ENCODE results near the gene NOC4L.
"Not testable (repeated sequence)": the region's sequence is repeated elsewhere in the genome, so short reads cannot be mapped to it uniquely, and the experiment has no call there.

The NOC4L gene

GRCh38 chr12:132142679-132143335 is 1.4 kb upstream of the NOC4L start:
- no peak for DNase-seq (ENCODE audit: low read depth)

GRCh38 chr12:132143336-132144071 is 753 bp upstream of the NOC4L start:
- no peak for DNase-seq (ENCODE audit: low read depth)

- DNase-seq (ENCODE audit: low read depth), result no peak
These were observed 532 bp downstream of the NOC4L start for GRCh38 chr12:132144810-132145168.

DNA sequence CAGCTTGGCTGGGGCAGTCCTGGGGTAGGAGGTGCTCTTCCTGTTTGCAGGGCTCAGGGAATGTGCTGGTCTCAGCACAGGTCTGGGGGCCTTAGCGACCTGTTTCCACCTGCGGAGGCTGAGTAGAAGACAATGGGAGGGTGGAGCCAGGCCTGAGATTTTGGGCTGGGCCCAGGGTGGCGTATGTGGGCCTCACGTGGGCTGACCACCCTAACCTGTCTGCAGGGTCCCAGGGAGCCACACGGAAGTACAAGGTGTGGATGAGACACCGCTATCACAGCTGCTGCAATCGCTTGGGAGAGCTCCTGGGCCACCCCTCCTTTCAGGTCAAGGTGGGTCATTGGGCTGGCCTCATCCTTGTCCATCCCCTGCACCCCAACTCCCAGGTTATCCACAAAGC is 1.1 kb downstream of the NOC4L start:
- no peak for DNase-seq (ENCODE audit: low read depth)

- no peak for DNase-seq (ENCODE audit: low read depth)
These were observed 1.8 kb downstream of the NOC4L start for GRCh38 chr12:132146098-132146497.

GRCh38 chr12:132146772-132147422 is 2.6 kb downstream of the NOC4L start:
- DNase-seq (ENCODE audit: low read depth), result no peak

DNA sequence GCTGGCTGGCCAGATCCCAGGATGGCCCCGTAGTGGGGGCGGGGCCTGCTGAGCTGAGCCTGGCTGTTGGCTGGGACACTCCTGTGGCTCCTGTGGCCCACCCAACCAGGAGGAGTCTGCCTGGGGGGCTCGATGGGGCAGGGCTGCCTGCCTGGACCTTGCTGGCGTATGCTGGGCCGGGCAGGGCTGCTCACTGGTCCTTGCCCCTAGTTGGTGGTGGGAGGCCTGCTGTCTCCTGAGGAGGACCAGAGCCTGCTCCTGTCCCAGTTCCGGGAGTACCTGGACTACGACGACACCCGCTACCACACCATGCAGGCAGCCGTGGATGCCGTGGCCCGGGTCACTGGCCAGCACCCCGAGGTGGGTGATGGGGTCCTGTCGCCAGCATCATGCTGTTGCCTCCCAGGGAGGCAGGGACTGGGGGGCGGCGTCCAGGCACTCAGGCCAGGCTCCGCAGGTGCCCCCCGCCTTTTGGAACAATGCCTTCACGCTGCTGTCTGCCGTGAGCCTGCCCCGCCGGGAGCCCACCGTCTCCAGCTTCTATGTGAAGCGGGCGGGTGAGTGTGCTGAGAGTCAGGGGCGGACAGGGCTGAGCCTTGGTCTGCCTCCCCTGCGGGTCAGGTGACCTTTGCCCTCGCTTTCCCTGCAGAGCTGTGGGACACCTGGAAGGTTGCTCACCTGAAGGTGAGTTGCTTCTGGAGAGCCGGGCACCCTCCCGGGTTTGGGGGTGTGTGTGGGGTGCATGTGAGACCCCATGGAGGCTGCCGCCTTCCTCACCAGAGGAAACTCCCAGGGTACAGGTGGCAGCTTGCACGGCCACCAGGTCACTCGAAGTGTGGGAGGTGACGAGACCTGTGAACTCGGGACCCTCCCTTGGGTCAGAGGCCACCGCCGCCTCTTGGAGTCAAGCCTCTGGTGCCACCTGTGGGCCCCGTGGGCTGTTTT is 3.4 kb downstream of the NOC4L start:
- DNase-seq (ENCODE audit: low read depth), result no peak

DNA sequence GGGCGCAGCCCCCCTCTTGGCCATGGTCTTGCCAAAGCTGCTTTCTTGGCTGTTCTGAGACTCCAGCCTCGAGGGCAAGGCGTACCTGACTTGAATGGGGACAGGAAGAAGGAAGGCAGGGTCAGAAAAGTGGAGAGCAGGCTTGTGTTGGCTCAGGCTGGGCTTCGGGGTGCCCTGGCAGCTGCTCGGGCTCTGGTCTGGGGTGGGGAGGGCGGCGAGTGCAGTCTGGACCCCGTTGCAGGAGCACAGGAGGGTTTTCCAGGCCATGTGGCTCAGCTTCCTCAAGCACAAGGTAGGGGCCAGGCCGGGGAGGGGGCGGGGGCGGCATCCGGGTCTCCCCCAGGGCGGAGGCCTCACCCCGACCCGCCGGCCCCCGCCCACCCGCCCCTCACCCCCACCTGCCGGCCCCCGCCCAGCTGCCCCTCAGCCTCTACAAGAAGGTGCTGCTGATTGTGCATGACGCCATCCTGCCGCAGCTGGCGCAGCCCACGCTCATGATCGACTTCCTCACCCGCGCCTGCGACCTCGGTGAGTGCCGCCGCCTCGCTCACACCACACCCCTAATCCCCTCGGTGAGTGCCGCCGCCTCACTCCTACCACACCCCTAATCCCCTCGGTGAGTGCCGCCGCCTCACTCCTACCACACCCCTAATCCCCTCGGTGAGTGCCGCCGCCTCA is 4.2 kb downstream of the NOC4L start:
- no peak for DNase-seq (ENCODE audit: low read depth)

DNA sequence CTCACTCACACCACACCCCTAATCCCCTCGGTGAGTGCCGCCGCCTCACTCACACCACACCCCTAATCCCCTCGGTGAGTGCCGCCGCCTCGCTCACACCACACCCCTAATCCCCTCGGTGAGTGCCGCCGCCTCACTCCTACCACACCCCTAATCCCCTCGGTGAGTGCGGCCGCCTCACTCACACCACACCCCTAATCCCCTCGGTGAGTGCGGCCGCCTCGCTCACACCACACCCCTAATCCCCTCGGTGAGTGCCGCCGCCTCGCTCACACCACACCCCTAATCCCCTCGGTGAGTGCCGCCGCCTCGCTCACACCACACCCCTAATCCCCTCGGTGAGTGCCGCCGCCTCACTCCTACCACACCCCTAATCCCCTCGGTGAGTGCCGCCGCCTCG is 5.3 kb downstream of the NOC4L start:
- not testable (repeated sequence) for DNase-seq (ENCODE audit: low read depth)

- DNase-seq (ENCODE audit: low read depth), result no peak
These were observed 6.5 kb downstream of the NOC4L start for GRCh38 chr12:132150780-132151144.

GRCh38 chr12:132151145-132151765 is 7.0 kb downstream of the NOC4L start:
- DNase-seq (ENCODE audit: low read depth), result no peak

- no peak for DNase-seq (ENCODE audit: low read depth)
These were observed 7.6 kb downstream of the NOC4L start for GRCh38 chr12:132151766-132152410.

DNA sequence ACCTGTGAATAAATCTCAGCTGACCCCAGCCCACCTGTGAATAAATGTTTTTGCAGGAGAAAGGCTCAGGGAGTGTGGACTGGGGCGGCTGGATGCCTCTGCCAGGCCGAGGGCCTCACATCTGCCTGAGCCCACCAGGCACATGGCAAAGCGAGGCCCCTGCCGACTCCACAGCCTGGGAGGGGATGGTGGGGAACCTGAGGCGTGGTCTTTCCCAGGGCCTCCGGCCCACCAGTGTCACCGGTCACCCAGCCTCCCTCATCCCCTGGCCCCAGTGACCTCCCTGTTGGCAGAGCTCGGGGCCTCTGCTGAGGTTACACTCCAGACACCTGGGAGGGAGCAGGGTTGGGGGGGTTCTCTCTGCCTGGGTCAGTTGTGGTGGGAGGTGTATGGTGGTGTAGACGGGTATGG is 8.2 kb downstream of the NOC4L start:
- DNase-seq (ENCODE audit: low read depth), result no peak

DNA sequence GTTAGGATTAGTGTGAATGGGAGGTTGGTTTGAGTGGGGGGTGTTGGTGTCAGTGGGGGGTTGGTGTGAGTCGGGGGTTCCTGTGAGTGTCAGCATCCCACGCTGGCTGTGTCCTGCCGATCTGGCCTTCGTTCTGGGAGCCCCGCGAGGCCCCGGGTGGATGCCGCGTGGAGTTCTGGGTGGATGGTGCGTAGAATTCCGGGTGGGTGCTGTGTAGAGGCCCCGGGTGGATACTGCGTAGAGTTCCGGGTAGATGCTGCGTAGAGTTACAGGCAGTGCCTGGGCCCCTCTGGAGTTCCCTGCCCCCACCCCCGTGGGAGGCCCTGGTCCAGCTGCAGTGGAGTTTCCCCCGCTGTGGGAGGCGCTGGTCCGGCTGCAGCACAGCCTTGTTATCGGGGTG is 8.7 kb downstream of the NOC4L start:
- no peak for DNase-seq (ENCODE audit: low read depth)

DNA sequence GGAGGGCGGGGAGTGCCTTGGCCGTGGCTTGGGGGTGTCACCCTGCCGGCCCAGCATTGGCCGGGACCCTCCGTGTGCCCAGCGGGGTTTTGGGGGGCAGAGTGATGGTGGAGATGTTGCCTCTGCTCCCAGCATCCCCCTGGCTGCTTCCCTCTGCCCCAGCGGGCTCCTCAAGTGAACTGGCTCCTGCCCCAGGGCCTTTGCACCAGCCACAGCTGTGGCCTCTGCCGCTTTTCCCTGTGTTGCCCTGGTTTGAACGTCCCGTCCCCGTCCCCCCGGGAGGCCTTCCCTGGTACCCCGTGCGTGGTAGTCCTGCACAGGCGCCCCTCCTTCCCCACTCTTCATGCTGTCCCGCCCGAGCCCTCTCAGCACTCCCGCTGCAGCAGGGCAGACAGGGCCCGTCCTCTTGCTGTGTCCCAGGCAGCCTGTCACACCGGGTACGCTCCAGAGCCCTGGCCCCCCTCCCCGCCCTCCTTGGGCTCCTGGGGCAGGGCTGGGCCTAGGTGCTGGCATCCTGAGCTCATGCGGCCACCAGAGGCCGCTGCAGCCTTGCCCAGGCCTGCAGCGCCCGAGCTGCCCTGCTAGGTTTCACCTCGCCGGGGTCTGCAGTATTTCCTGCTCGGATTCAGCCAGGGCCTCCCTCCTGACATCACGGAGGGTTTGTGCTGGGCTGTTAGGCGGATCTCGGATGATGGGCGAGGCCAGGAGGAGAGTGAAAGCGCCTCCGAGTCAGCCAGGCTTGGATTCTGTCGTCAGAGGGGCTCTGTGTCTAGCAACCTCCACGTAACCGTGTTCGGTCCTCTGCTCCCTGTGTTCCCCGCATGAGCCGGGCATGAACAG is 9.5 kb downstream of the NOC4L start:
- DNase-seq (ENCODE audit: low read depth), result no peak

DNA sequence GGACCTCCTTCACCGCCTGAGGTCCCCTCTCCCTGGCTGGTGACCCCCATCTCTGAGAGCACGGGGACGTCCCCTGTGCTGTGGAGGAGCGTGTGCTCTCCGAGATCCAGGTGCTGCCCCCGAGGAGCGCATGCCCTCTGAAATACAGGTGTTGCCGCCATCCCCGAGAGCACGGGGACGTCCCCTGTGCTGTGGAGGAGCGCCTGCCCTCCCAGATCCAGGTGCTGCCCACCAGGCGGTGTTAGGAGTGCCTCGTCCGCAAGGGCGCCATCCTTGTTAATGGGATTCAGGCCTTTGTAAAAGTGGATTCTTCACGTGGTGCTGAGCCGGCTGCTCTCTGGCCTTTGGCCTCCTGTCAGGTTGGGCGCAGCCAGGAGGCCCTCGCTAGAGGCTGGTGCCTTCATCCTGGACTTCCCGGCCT is 10.1 kb downstream of the NOC4L start:
- DNase-seq (ENCODE audit: low read depth), result no peak

DNA sequence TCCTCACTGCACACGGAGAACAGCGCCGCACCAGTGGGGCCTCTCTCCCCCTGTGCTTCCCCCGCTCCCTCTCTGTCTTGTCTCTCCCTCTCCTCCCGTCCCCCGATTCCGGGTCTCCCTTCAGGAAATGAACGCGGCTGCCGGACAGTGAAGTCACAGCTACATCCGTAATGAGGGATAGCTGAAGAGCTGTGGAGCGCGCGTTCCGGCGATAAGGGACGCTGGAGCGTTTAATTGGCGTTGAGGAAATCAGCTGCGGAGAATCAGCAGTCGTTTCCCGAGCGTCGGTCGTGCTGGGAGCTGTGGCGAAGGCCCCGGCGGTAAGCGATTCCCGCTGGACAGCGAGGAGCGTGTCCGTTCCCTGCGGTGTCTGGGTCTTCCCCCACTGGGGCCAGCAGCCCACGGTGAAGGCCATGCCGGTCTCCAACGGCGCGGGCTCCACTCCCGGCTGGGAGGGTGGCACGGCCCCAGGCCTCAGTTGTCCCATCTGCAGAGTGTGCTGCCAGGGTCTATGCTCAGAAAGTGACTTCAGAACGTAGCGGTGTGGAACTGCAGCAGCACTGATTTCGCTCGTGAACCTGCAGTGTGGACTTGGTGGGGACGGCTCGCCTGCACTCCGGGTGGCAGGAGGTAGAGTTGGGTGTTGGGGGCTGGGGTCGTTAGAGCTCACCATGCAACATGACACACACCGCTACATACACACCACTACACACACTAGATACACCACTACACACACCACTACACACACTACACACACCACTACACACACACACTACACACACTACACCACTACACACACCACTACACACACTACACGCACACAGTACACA is 10.9 kb downstream of the NOC4L start:
- DNase-seq (ENCODE audit: low read depth), result no peak

DNA sequence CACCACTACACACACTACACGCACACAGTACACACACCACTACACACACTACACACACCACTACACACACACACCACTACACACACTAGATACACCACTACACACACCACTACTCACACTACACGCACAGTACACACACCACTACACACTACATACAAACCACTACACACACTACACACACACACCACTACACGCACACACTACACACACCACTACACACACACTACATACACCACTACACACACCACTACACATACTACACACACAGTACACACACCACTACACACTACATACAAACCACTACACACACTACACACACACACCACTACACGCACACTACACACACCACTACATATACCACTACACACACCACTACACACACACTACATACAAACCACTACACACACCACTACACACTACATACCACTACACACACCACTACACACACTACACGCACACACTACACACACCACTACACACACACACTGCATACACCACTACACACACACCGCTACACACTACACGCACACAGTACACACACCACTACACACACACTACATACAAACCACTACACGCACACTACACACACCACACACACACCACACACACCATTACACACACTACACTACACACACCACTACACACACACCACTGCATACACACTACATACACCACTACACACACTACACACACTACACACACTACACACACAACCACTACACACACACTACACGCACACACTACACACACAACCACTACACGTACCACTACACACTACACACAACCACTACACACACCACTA is 11.7 kb downstream of the NOC4L start:
- DNase-seq (ENCODE audit: low read depth), result no peak
